HepG2 (cell line): ENCODE measurements around the gene SFT2D1. TPM values are rescaled to one million over a fixed set of nuclear protein-coding genes. Genes with fewer than 3 reads are reported as not detected.
A peak's percentile ranks its signal among the peaks of the same experiment; 100 is the strongest.

Source experiments
- CERS6 ChIP-seq: sonication (generic); formaldehyde crosslinking; IDR thresholded peaks from 2 replicates; pipeline ENCODE4 v1.5.0; 2020; ENCODE audit warnings: missing genetic modification reagents
- ELF3 ChIP-seq: IDR thresholded peaks from 2 replicates; pipeline ENCODE4 v1.6.1; 2016; ENCODE audit warnings: missing genetic modification reagents, missing compliant biosample characterization
- HOXD1 ChIP-seq: sonication (generic); formaldehyde crosslinking; IDR thresholded peaks from 2 replicates; pipeline ENCODE4 v1.5.0; 2020; ENCODE audit warnings: missing genetic modification reagents
- MAFK ChIP-seq, 2 experiments: IDR thresholded peaks in 1 of 2; conservative IDR thresholded peaks in 1 of 2; 2 replicates each; pipeline ENCODE4 v1.6.1; 2011; ENCODE audit warnings: improper control_type of control experiment in 2 of 2, low read length in 2 of 2
- MLLT10 ChIP-seq: sonication (generic); formaldehyde crosslinking; IDR thresholded peaks from 2 replicates; pipeline ENCODE4 v1.4.0; 2020; ENCODE audit warnings: missing genetic modification reagents
- PHB2 ChIP-seq: fragments of 450-650 bp; IDR thresholded peaks from 2 replicates; pipeline ENCODE4 v1.6.1; 2018; ENCODE audit not compliant: partially characterized antibody
- RFX1 ChIP-seq: fragments of 450-650 bp; IDR thresholded peaks from 2 replicates; pipeline ENCODE4 v1.6.1; 2017
- SOX13 ChIP-seq, 3 experiments: fragments of 450-650 bp in 1 of 3; sonication (generic) in 1 of 3; formaldehyde crosslinking in 1 of 3; IDR thresholded peaks in 2 of 3; conservative IDR thresholded peaks in 1 of 3; 2 replicates each; pipeline versions ENCODE4 v1.5.0 to v1.6.1; 2016 to 2020; ENCODE audit warnings: antibody characterized with exemption in 1 of 3, mild to moderate bottlenecking in 1 of 3, missing compliant biosample characterization in 1 of 3, missing genetic modification reagents in 1 of 3, moderate library complexity in 1 of 3
- THRA ChIP-seq: sonication (generic); formaldehyde crosslinking; IDR thresholded peaks from 2 replicates; pipeline ENCODE4 v1.4.0; 2020; ENCODE audit warnings: missing genetic modification reagents, borderline replicate concordance
- TRAFD1 ChIP-seq: sonication (generic); formaldehyde crosslinking; IDR thresholded peaks from 2 replicates; pipeline ENCODE4 v1.5.1; 2020; ENCODE audit warnings: missing genetic modification reagents, mild to moderate bottlenecking, borderline replicate concordance
- USF2 ChIP-seq, 2 experiments: sonication (generic) in 1 of 2; formaldehyde crosslinking in 1 of 2; IDR thresholded peaks; 2 replicates each; pipeline versions ENCODE4 v1.5.1 to v1.6.1; 2011 to 2020; ENCODE audit warnings: borderline replicate concordance in 1 of 2, low read depth in 1 of 2, low read length in 1 of 2, mild to moderate bottlenecking in 1 of 2, missing genetic modification reagents in 1 of 2, moderate library complexity in 1 of 2
- ZBTB37 ChIP-seq: sonication (generic); formaldehyde crosslinking; IDR thresholded peaks from 2 replicates; pipeline ENCODE4 v1.4.0; 2020; ENCODE audit warnings: mild to moderate bottlenecking, missing genetic modification reagents
- ZBTB49 ChIP-seq: sonication (generic); formaldehyde crosslinking; IDR thresholded peaks from 2 replicates; pipeline ENCODE4 v1.4.0; 2020; ENCODE audit warnings: missing genetic modification reagents, borderline replicate concordance
- ZFP36 ChIP-seq: fragments of 150-350 bp; IDR thresholded peaks from 2 replicates; pipeline ENCODE4 v1.6.1; 2018; ENCODE audit warnings: borderline replicate concordance, low read length, low read depth; ENCODE audit not compliant: partially characterized antibody
- ZFP90 ChIP-seq: sonication (generic); formaldehyde crosslinking; IDR thresholded peaks from 2 replicates; pipeline ENCODE4 v1.8.0; 2022; ENCODE audit warnings: missing genetic modification reagents, mild to moderate bottlenecking, inconsistent platforms, borderline replicate concordance
- ZNF766 ChIP-seq: sonication (generic); formaldehyde crosslinking; IDR thresholded peaks from 2 replicates; pipeline ENCODE4 v1.5.0; 2020; ENCODE audit warnings: missing genetic modification reagents, borderline replicate concordance
- polyA plus RNA-seq, 8 experiments: library from polyadenylated mRNA; depleted of rRNA in 3 of 8; stranded (reverse) in 7 of 8; unstranded in 1 of 8; fragments of >200 nt; fragmentation: Illumina TruSeq in 4 of 8; extraction: Trizol in 4 of 8; gene quantifications; 2 replicates each; pipeline versions ENCODE4 v1.2.1 to v1.2.3, GENCODE V29; 2011 to 2016; ENCODE audit warnings: low read depth in 4 of 8, missing spikeins in 1 of 8, mixed read lengths in 1 of 8; ENCODE audit not compliant: insufficient read depth in 1 of 8
- total RNA-seq, 5 experiments: library from RNA; depleted of rRNA; stranded (reverse); fragments of >200 nt; fragmentation: Illumina TruSeq; extraction: Trizol; gene quantifications; 2 replicates each; pipeline ENCODE4 v1.2.3, GENCODE V29; 2016; ENCODE audit warnings: low read depth in 1 of 5

The SFT2D1 gene
- total and polyA plus RNA-seq, 2 of the 13 experiments (the other 11 are each of a cell fraction or from before 2014, with no cell fraction given): 115 to 147 TPM

- TF ChIP-seq USF2 (IDR thresholded peaks at IDR 0.05; ENCODE audit: low read depth, low read length) (no peak), USF2 (CRISPR knock-in tag; IDR thresholded peaks at IDR 0.05; ENCODE audit: borderline replicate concordance) (no peak), ZNF766 (CRISPR knock-in tag) (peak; percentile 80), MAFK (conservative IDR thresholded peaks at IDR 0.05 in 1 of 2, IDR thresholded peaks at IDR 0.05 in 1 of 2; ENCODE audit: low read length in 2 of 2) (no peak), SOX13 (IDR thresholded peaks at IDR 0.05) (no peak; the same call in 1 of the 2 replicates), SOX13 (CRISPR knock-in tag; conservative IDR thresholded peaks at IDR 0.05 in 1 of 2, IDR thresholded peaks at IDR 0.05 in 1 of 2) (peak in 1 of 2 experiments; percentile 30; a peak in 2 of 4 replicates), TRAFD1 (CRISPR knock-in tag) (peak; percentile 97; the same call in 1 of the 2 replicates), MLLT10 (CRISPR knock-in tag) (no peak), HOXD1 (CRISPR knock-in tag) (peak; percentile 92; the same call in 1 of the 2 replicates), ZFP90 (peak; percentile 89; the same call in 1 of the 2 replicates), PHB2 (no peak), ZFP36 (no peak), RFX1 (no peak), ZBTB49 (CRISPR knock-in tag) (no peak), ELF3 (CRISPR knock-in tag) (peak; percentile 93), THRA (CRISPR knock-in tag) (peak; percentile 44; the same call in 1 of the 2 replicates), ZBTB37 (no peak), CERS6 (CRISPR knock-in tag) (no peak)
Measured at GRCh38 chr6:166342349-166343149, at the start of gene SFT2D1 (continued).
